Lower lobe of right lung (tissue), 2 donors: ENCODE results near the gene SOCS6. TPM values are rescaled to one million over a fixed set of nuclear protein-coding genes. Genes with fewer than 3 reads are reported as not detected.
"Not testable (repeated sequence)": the region's sequence is repeated elsewhere in the genome, so short reads cannot be mapped to it uniquely, and the experiment has no call there.

Experiments used
- ATAC-seq, 2 donors: fragments of 200-7000 bp; cut with Tn5 transposase; one replicate each; pipeline ENCODE4 v1.9.1; 2020 to 2022; ENCODE audit warnings: mild to moderate bottlenecking in 2 of 2, moderate library complexity in 2 of 2
- DNase-seq: peaks from one replicate; pipeline ENCODE4 v3.0.0-alpha.2; 2020
- H3K27ac ChIP-seq: fragments of 200-600 bp; one replicate; pipeline ENCODE4 v1.8.0; 2022
- H3K27me3 ChIP-seq: fragments of 200-600 bp; one replicate; pipeline ENCODE4 v1.8.0; 2022; ENCODE audit warnings: low read depth
- H3K36me3 ChIP-seq: fragments of 200-600 bp; one replicate; pipeline ENCODE4 v1.8.0; 2022; ENCODE audit warnings: mild to moderate bottlenecking
- H3K4me1 ChIP-seq: fragments of 200-600 bp; one replicate; pipeline ENCODE4 v1.8.0; 2022
- H3K4me3 ChIP-seq: fragments of 200-600 bp; one replicate; pipeline ENCODE4 v1.8.0; 2022; ENCODE audit warnings: mild to moderate bottlenecking
- H3K9me3 ChIP-seq: fragments of 200-600 bp; one replicate; pipeline ENCODE4 v1.8.0; 2022
- intact Hi-C: fragments of 100-400 bp; cut with DNase I; formaldehyde crosslinking; loops from one replicate; pipeline ENCODE4 v1.11.0; 2022
- total RNA-seq: library from RNA; stranded (reverse); fragmentation: NEBNext Ultra II Directional; extraction: Animal tissue kit (Norgen Biotek cat#: 25700); gene quantifications from one replicate; pipeline ENCODE4 v1.2.1, GENCODE V29; 2021
- TF ChIP-seq, protein P1 (sequence below): fragments of 200-600 bp; IDR thresholded peaks from one replicate; pipeline ENCODE4 v1.8.0; 2022; ENCODE audit warnings: antibody characterized with exemption, mild to moderate bottlenecking
- donor health status: DM: no; HTN: yes; CAD: no; lungs with severe emphysema.

The SOCS6 gene
- total RNA-seq, 1 donor from 2014 or later = 24.8 TPM

DNA sequence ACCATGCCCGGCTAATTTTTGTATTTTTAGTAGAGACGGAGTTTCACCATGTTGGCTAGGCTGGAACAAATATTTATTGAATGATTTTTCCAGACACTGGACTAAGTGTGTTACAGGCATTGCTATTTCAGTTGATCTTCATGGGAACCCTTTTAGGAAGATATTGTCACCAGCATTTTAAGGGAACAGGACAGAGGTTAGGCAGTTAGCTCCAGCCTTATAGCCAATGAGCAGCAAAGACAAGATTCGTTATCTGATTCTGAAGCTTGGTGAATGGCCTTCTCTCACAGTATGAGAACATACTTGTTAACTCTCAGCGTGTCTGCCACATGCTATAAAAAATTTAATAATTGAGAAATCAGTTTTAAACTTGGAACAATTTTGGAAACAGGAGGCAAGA lies 73.4 kb downstream of the SOCS6 start:
- Histone ChIP-seq H3K27me3 (no peaks in the 10 kb centered on the region), H3K36me3 (no peaks in the 10 kb centered on the region), H3K27ac (no peak overlapping the region), H3K9me3 (no peaks in the 10 kb centered on the region), H3K4me1 (no peaks in the 10 kb centered on the region), H3K4me3 (no peak overlapping the region)
- ATAC-seq (no peak), DNase-seq (no peak)
- intact Hi-C loops = no loop called here
- TF ChIP-seq, protein P1, sequence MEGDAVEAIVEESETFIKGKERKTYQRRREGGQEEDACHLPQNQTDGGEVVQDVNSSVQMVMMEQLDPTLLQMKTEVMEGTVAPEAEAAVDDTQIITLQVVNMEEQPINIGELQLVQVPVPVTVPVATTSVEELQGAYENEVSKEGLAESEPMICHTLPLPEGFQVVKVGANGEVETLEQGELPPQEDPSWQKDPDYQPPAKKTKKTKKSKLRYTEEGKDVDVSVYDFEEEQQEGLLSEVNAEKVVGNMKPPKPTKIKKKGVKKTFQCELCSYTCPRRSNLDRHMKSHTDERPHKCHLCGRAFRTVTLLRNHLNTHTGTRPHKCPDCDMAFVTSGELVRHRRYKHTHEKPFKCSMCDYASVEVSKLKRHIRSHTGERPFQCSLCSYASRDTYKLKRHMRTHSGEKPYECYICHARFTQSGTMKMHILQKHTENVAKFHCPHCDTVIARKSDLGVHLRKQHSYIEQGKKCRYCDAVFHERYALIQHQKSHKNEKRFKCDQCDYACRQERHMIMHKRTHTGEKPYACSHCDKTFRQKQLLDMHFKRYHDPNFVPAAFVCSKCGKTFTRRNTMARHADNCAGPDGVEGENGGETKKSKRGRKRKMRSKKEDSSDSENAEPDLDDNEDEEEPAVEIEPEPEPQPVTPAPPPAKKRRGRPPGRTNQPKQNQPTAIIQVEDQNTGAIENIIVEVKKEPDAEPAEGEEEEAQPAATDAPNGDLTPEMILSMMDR = no peak

DNA sequence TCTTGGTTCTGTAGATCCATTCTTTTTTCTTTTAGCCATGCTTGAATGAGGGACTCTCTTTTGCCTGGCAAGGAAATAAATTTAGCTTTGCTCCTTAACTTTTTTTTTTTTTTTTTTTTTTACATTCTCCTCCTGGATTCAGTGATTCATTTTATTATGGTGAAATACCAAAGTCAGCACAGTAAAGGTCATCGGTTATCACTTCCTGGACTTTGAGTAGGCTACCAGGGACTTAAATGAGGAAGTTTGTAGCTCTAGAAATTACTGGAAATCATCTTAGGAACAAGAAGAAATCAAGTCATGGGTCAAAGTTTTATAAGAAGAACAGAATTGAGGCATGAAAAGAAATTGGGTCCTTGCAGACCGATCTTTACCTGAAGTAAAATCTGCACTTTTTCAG lies 75.0 kb downstream of the SOCS6 start:
- peak; percentile 54 to 56 for ATAC-seq
- H3K9me3 ChIP-seq = no peaks in the 10 kb centered on the region
- no peak overlapping the region for H3K27ac ChIP-seq
- H3K27me3 ChIP-seq = no peaks in the 10 kb centered on the region
- H3K4me3 ChIP-seq = no peak overlapping the region
- no peaks in the 10 kb centered on the region for H3K4me1 ChIP-seq
- DNase-seq = no peak
- TF ChIP-seq, protein P1 = no peak
- no peaks in the 10 kb centered on the region for H3K36me3 ChIP-seq
- intact Hi-C loops = no loop called here

DNA sequence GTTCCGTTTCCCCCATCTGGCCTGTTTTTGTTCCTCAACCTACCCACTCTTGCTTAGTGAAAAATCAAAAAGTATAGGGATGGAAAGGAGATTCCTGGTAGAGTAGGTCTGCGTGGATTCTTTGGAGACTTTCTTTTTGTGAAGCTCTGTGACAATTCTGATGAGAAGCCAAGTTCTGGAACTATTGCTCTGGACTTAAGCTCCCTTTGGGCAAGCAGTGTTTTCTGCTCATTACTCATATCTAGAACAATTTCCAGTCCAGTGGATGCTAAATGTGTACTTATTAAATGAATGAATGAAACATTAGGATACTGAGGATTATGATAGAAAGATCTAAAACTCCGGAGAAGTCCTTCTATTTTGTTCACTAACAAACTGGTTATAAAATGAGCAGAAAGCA lies 76.5 kb downstream of the SOCS6 start:
- H3K36me3 ChIP-seq = no peaks in the 10 kb centered on the region
- no peaks in the 10 kb centered on the region for H3K9me3 ChIP-seq
- H3K4me1 ChIP-seq = no peaks in the 10 kb centered on the region
- H3K27me3 ChIP-seq = no peaks in the 10 kb centered on the region
- TF ChIP-seq, protein P1 = no peak
- DNase-seq (no peak), ATAC-seq (no peak)
- no peak overlapping the region for H3K4me3 ChIP-seq
- H3K27ac ChIP-seq = no peak overlapping the region
- intact Hi-C loops = no loop called here

DNA sequence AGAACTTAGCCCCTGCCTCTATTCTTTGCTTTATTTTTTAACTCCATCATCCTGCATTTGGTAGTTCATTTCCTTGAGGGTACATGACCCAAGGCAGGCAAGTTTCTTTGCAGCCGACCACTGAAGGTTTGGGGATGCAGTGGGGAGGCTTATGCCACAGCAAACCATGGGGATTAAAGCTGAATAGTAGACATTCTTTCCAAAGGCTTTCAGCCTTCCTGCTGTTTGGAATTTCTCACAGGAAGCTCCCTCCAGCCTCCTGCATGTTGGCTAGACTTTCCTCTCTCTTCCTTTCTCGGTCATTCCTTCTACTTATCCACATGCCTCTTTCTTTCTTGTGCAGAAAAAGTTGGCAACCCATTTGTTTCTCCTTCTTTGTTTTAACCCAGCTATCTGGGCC lies 77.3 kb downstream of the SOCS6 start:
- Histone ChIP-seq H3K4me1 (no peaks in the 10 kb centered on the region), H3K4me3 (no peak overlapping the region), H3K36me3 (no peaks in the 10 kb centered on the region), H3K27ac (no peak overlapping the region), H3K27me3 (no peaks in the 10 kb centered on the region), H3K9me3 (no peaks in the 10 kb centered on the region)
- intact Hi-C loops = no loop called here
- TF ChIP-seq, protein P1 = no peak
- no peak for ATAC-seq
- DNase-seq = no peak

DNA sequence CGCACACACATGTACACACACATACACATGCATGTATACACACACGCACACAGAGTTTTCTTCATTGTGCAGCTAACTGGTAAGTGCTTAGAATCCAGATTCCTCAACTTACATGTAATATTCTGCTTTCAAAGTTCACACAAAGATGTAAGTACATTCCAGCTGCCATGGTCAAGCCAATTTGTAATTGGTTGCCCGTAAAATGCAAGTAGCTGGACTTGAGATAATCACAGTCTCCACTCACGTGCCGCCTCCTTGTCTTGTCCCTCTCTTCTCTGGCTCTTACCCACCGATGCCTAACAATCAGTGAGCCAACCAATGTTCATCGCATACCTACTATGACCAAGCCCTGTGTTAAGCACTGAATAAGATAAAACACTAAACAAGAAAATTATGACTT lies 77.8 kb downstream of the SOCS6 start:
- H3K36me3 ChIP-seq = no peaks in the 10 kb centered on the region
- no peak overlapping the region for H3K27ac ChIP-seq
- no peaks in the 10 kb centered on the region for H3K27me3 ChIP-seq
- no peak overlapping the region for H3K4me3 ChIP-seq
- no peaks in the 10 kb centered on the region for H3K9me3 ChIP-seq
- DNase-seq (no peak), ATAC-seq (no peak)
- TF ChIP-seq, protein P1 = no peak
- intact Hi-C loops = no loop called here
- H3K4me1 ChIP-seq = no peaks in the 10 kb centered on the region

DNA sequence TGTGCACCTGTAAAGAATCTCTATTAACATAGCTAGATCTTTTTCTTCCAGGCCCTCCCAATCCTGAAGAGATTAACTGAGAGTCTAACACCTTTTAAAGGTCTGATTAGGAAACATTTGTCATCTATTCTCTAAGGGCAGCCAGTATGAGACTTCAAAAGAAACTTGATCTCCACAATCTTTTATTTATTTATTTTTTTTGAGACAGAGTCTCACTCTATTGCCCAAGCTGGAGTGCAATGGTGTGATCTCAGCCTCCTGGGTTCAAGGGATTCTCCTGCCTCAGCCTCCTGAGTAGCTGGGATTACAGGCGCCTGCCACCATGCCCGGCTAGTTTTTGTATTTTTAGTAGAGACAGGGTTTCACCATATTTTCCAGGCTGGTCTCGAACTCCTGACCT lies 78.5 kb downstream of the SOCS6 start:
- H3K4me3 ChIP-seq, H3K9me3 ChIP-seq, intact Hi-C loops, H3K27me3 ChIP-seq, H3K4me1 ChIP-seq, DNase-seq, H3K36me3 ChIP-seq, H3K27ac ChIP-seq, ATAC-seq: not testable (repeated sequence)
